ENCODE data around the gene ASXL1. TPM values are rescaled to one million over a fixed set of nuclear protein-coding genes. Genes with fewer than 3 reads are reported as not detected.

The ASXL1 gene
- total and polyA plus RNA-seq, 10 of the 15 experiments (the other 5 are each of a cell fraction or from before 2014, with no cell fraction given) = 11.0 to 87.6 (median 56.8) TPM

- in situ Hi-C loops (cut with MboI) = no loop called here
- RAD21 ChIA-PET (ENCODE audit: unreplicated experiment) = no interaction called here
- no peak for TF ChIP-seq POLR2AphosphoS5 (IDR thresholded peaks at IDR 0.05; ENCODE audit: low read length)
- no peak for TF ChIP-seq RBBP5 (conservative IDR thresholded peaks at IDR 0.05)
- no peak for TF ChIP-seq ZBTB11 (CRISPR knock-in tag; IDR thresholded peaks at IDR 0.05)
- TF ChIP-seq TAF1 (IDR thresholded peaks at IDR 0.05; ENCODE audit: borderline replicate concordance, low read depth, low read length) = no peak
- TF ChIP-seq NR2F1 (conservative IDR thresholded peaks at IDR 0.05) = no peak
- no peak for TF ChIP-seq STAT1 (conservative IDR thresholded peaks at IDR 0.05)
- TF ChIP-seq ATF7 (IDR thresholded peaks at IDR 0.05; ENCODE audit: low read depth) = no peak
- TF ChIP-seq EP300 (IDR thresholded peaks at IDR 0.05; ENCODE audit: borderline replicate concordance in 1 of 2, control insufficient read depth in 1 of 2, low read depth in 2 of 2, low read length in 2 of 2) = no peak
- TF ChIP-seq HDGF (IDR thresholded peaks at IDR 0.05) = no peak
- TF ChIP-seq ZNF592 (IDR thresholded peaks at IDR 0.05) = no peak
- no peak for TF ChIP-seq USF2 (IDR thresholded peaks at IDR 0.05; ENCODE audit: borderline replicate concordance, low read depth, low read length)
- TF ChIP-seq MLLT1 (IDR thresholded peaks at IDR 0.05) = no peak
- no peak for TF ChIP-seq EGR1 (IDR thresholded peaks at IDR 0.05; ENCODE audit: borderline replicate concordance in 1 of 2, low read depth in 2 of 2, low read length in 2 of 2)
These were observed 19.0 kb upstream of the ASXL1 start for GRCh38 chr20:32339116-32339515.

More at GRCh38 chr20:32339116-32339515, 19.0 kb upstream of the ASXL1 start:
- no peak overlapping the region for H3K4me3 ChIP-seq
- H3K9me3 ChIP-seq (replicated peaks; ENCODE audit: control insufficient read depth, insufficient read depth, low read length) = no peaks in the 10 kb centered on the region
- intact Hi-C loops (cut with micrococcal nuclease; ENCODE audit: unreplicated experiment) = no loop called here
- FAIRE-seq = no peak
- H2AFZ ChIP-seq (ENCODE audit: control insufficient read depth, low read depth, low read length) = no peak overlapping the region
- CTCF ChIA-PET = interaction anchor here (0.7 to 1.1 kb wide), 2 partner anchors 9 to 50 kb away, joined by 3 to 4 read pairs; no protein-coding TSS in a partner anchor
- no peak overlapping the region for H3K9ac ChIP-seq (ENCODE audit: control insufficient read depth, insufficient read depth, low read length)
- H3K4me2 ChIP-seq (ENCODE audit: control insufficient read depth, insufficient read depth) = no peak overlapping the region
- no peaks in the 10 kb centered on the region for H3K27me3 ChIP-seq (replicated peaks in 1 of 2; ENCODE audit: control insufficient read depth in 2 of 2, insufficient read depth in 2 of 2, low read length in 1 of 2)
- DNase-seq (ENCODE audit: low read depth, low spot score) = no peak
- H3K4me1 ChIP-seq (ENCODE audit: control insufficient read depth, insufficient read depth, low read length) = peaks cover 11% of the 10 kb centered on the region
- peaks cover 0 to 8% of the 10 kb centered on the region in 2 experiments; a peak in 2 of 4 replicates for H3K36me3 ChIP-seq (ENCODE audit: control insufficient read depth in 2 of 2, insufficient read depth in 2 of 2, low read length in 1 of 2)
- BruUV-seq (replicated peaks) = no TSS peak
- 100% methylated on average over 2 of the region's 2 CpGs for WGBS (ENCODE audit: insufficient coverage, insufficient replicate concordance, low lambda C conversion rate, missing lambda C conversion rate)
- POLR2A ChIA-PET = interaction anchor here (1.4 kb wide), 1 partner anchor 23 kb away, joined by 3 read pairs; no protein-coding TSS in a partner anchor
- SMC1A ChIA-PET (ENCODE audit: uncharacterized antibody, unreplicated experiment) = interaction anchor here (1.2 to 3.8 kb wide), 4 partner anchors 18 to 82 kb away, joined by 3 to 23 read pairs (median 10); partner anchors contain the start of gene ASXL1
- H4K20me1 ChIP-seq (ENCODE audit: control insufficient read depth, insufficient read depth) = no peaks in the 10 kb centered on the region
- no peak for ATAC-seq
- H3K79me2 ChIP-seq (ENCODE audit: control insufficient read depth, insufficient read depth, low read length) = no peaks in the 10 kb centered on the region
- no peak overlapping the region for H3K27ac ChIP-seq (ENCODE audit: control insufficient read depth, insufficient read depth)
